Esophagus squamous epithelium (tissue), 4 donors: ENCODE measurements around the gene COA7.

ENCODE experiments used
- POLR2A ChIP-seq, 4 donors: fragments of 450-650 bp; IDR thresholded peaks; one replicate each; pipeline ENCODE4 v1.6.1; 2017; ENCODE audit warnings: antibody characterized with exemption in 4 of 4, mild to moderate bottlenecking in 4 of 4, moderate library complexity in 3 of 4
- TF ChIP-seq, protein P1 (sequence below), 6 experiments: fragments of 450-650 bp in 4 of 6; fragments of 200-600 bp in 2 of 6; sonication (generic) in 2 of 6; IDR thresholded peaks; one replicate each; pipeline ENCODE4 v1.5.1; 2016 to 2019; ENCODE audit warnings: antibody characterized with exemption in 6 of 6, mild to moderate bottlenecking in 4 of 6, moderate library complexity in 4 of 6

DNA sequence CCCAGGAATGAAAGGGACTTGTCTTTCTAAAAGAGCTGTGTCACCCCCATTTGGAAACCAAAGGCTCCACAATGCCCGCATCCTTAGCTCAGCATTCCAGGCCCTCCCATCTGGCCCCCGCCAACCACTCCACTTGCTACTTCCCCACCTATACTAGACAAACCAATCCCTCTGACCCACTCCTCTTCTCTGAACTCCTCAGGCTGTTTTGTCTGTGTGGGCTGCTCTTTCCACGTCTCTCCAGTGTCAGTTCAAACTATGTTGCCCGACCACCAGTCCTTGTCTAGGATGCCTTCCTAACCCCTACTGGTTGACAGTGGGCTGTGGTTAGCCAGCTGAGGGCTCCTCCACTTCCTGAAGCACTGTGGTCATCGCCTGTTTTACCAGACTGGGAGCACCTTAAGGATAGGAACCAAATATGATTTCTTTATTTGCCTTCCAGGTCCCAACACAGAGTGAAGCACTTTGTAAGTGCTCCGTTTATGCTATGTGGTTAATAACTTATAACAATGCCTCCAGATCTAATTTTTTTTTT is 8.1 kb upstream of the COA7 start:
- TF ChIP-seq, protein P1, sequence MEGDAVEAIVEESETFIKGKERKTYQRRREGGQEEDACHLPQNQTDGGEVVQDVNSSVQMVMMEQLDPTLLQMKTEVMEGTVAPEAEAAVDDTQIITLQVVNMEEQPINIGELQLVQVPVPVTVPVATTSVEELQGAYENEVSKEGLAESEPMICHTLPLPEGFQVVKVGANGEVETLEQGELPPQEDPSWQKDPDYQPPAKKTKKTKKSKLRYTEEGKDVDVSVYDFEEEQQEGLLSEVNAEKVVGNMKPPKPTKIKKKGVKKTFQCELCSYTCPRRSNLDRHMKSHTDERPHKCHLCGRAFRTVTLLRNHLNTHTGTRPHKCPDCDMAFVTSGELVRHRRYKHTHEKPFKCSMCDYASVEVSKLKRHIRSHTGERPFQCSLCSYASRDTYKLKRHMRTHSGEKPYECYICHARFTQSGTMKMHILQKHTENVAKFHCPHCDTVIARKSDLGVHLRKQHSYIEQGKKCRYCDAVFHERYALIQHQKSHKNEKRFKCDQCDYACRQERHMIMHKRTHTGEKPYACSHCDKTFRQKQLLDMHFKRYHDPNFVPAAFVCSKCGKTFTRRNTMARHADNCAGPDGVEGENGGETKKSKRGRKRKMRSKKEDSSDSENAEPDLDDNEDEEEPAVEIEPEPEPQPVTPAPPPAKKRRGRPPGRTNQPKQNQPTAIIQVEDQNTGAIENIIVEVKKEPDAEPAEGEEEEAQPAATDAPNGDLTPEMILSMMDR (IDR thresholded peaks at IDR 0.05): no peak
- TF ChIP-seq POLR2A (IDR thresholded peaks at IDR 0.05): no peak
